ENCODE results near the gene RAD51B. TPM values are rescaled to one million over a fixed set of nuclear protein-coding genes. Genes with fewer than 3 reads are reported as not detected.

The RAD51B gene
- total and polyA plus RNA-seq, 7 donors = 2.4 to 24.4 (median 7.1) TPM

- peak overlapping the region; percentile 93 to 96 (median 96) for H3K27ac ChIP-seq
- 59 to 61% methylated on average over 3 of the region's 3 CpGs for WGBS, 2 donors
- DNase-seq = peak; percentile 78
Observed at GRCh38 chr14:68553311-68553710, 733.7 kb downstream of the RAD51B start.

DNA sequence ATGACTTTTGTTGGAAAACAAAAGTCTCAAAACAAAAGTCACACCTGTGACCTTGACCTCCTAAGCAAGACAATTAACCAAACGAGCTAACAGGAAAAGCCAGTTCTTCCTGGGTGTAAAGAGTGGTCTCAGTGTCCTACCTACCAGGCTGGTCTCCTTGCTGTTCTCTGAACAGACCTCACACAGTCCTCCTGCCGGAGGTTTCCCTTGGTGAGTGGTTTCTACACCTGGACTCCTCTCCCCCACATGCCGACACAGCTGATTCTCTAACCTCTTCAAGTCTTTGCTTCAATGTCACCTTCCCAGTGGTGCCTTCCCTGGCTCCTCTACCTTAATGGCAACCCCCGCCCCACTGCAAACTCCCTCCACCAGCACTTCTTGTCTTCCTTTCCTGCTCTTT is 734.7 kb downstream of the RAD51B start:
- no peak for TF ChIP-seq POLR2A (IDR thresholded peaks at IDR 0.05)
- TF ChIP-seq EP300 (IDR thresholded peaks at IDR 0.05) = no peak
- no peak for TF ChIP-seq CTCF (IDR thresholded peaks at IDR 0.05)
- TF ChIP-seq POLR2AphosphoS5 (IDR thresholded peaks at IDR 0.05) = no peak
- H3K36me3 ChIP-seq = no peaks in the 10 kb centered on the region
- no peaks in the 10 kb centered on the region for H3K27me3 ChIP-seq
- no peak for DNase-seq
- WGBS, 2 donors = 75 to 76% methylated on average over 4 of the region's 4 CpGs
- intact Hi-C loops (cut with DNase I) = no loop called here
- no peak overlapping the region for H3K4me3 ChIP-seq
- no peaks in the 10 kb centered on the region for H3K9me3 ChIP-seq
- H3K27ac ChIP-seq = peak overlapping the region; percentile 93 to 96 (median 96)
- peaks cover 0 to 71% (median 52%) of the 10 kb centered on the region in 4 donors for H3K4me1 ChIP-seq

More at GRCh38 chr14:68553311-68553710, 733.7 kb downstream of the RAD51B start:
- Histone ChIP-seq H3K4me1 (peaks cover 0 to 80% (median 60%) of the 10 kb centered on the region in 4 donors), H3K36me3 (no peaks in the 10 kb centered on the region), H3K9me3 (no peaks in the 10 kb centered on the region), H3K4me3 (no peak overlapping the region), H3K27me3 (no peaks in the 10 kb centered on the region)
- no peak for TF ChIP-seq CTCF (IDR thresholded peaks at IDR 0.05)
- no peak for TF ChIP-seq POLR2A (IDR thresholded peaks at IDR 0.05)
- TF ChIP-seq POLR2AphosphoS5 (IDR thresholded peaks at IDR 0.05) = no peak
- TF ChIP-seq EP300 (IDR thresholded peaks at IDR 0.05) = no peak
- intact Hi-C loops (cut with DNase I) = no loop called here

GRCh38 chr14:68556253-68556652 is 736.7 kb downstream of the RAD51B start:
- no peak for TF ChIP-seq EP300 (IDR thresholded peaks at IDR 0.05)
- TF ChIP-seq POLR2A (IDR thresholded peaks at IDR 0.05) = no peak
- TF ChIP-seq CTCF (IDR thresholded peaks at IDR 0.05) = no peak
- Histone ChIP-seq H3K4me3 (no peak overlapping the region), H3K27me3 (no peaks in the 10 kb centered on the region), H3K36me3 (no peaks in the 10 kb centered on the region), H3K27ac (peak overlapping the region in 3 of 4 donors; percentile 93 to 96 (median 96)), H3K4me1 (peaks cover 0 to 60% (median 36%) of the 10 kb centered on the region in 4 donors), H3K9me3 (no peaks in the 10 kb centered on the region)
- DNase-seq = no peak
- intact Hi-C loops (cut with DNase I) = no loop called here
- WGBS, 2 donors = 90 to 96% methylated on average over 4 of the region's 4 CpGs

GRCh38 chr14:68557648-68558047 is 738.1 kb downstream of the RAD51B start:
- no peak overlapping the region for H3K27ac ChIP-seq
- DNase-seq = no peak
- intact Hi-C loops (cut with DNase I) = no loop called here
- H3K4me3 ChIP-seq = no peak overlapping the region
- no peaks in the 10 kb centered on the region for H3K9me3 ChIP-seq
- TF ChIP-seq EP300 (IDR thresholded peaks at IDR 0.05) (no peak), CTCF (IDR thresholded peaks at IDR 0.05) (no peak), POLR2AphosphoS5 (IDR thresholded peaks at IDR 0.05) (no peak), POLR2A (IDR thresholded peaks at IDR 0.05) (no peak)
- H3K4me1 ChIP-seq = peaks cover 0 to 58% (median 39%) of the 10 kb centered on the region in 4 donors
- WGBS, 2 donors = 55 to 89% methylated on average over 2 of the region's 2 CpGs
- H3K27me3 ChIP-seq = no peaks in the 10 kb centered on the region
- no peaks in the 10 kb centered on the region for H3K36me3 ChIP-seq

- WGBS, 2 donors = 90 to 95% methylated on average over 11 of the region's 11 CpGs
- Histone ChIP-seq H3K9me3 (no peaks in the 10 kb centered on the region), H3K36me3 (no peaks in the 10 kb centered on the region), H3K4me1 (peaks cover 0 to 58% (median 37%) of the 10 kb centered on the region in 4 donors), H3K27ac (no peak overlapping the region), H3K27me3 (no peaks in the 10 kb centered on the region), H3K4me3 (no peak overlapping the region)
- no peak for TF ChIP-seq CTCF (IDR thresholded peaks at IDR 0.05)
- TF ChIP-seq POLR2A (IDR thresholded peaks at IDR 0.05) = no peak
- TF ChIP-seq POLR2AphosphoS5 (IDR thresholded peaks at IDR 0.05) = no peak
- TF ChIP-seq EP300 (IDR thresholded peaks at IDR 0.05) = no peak
- intact Hi-C loops (cut with DNase I) = no loop called here
- no peak for DNase-seq
Observed at GRCh38 chr14:68558096-68558495, 738.5 kb downstream of the RAD51B start.
